ENCODE results near the gene SYNE2. TPM values are rescaled to one million over a fixed set of nuclear protein-coding genes. Genes with fewer than 3 reads are reported as not detected.

SYNE2 gene
- total RNA-seq, 1 donor from 2014 or later = 121 TPM

DNA sequence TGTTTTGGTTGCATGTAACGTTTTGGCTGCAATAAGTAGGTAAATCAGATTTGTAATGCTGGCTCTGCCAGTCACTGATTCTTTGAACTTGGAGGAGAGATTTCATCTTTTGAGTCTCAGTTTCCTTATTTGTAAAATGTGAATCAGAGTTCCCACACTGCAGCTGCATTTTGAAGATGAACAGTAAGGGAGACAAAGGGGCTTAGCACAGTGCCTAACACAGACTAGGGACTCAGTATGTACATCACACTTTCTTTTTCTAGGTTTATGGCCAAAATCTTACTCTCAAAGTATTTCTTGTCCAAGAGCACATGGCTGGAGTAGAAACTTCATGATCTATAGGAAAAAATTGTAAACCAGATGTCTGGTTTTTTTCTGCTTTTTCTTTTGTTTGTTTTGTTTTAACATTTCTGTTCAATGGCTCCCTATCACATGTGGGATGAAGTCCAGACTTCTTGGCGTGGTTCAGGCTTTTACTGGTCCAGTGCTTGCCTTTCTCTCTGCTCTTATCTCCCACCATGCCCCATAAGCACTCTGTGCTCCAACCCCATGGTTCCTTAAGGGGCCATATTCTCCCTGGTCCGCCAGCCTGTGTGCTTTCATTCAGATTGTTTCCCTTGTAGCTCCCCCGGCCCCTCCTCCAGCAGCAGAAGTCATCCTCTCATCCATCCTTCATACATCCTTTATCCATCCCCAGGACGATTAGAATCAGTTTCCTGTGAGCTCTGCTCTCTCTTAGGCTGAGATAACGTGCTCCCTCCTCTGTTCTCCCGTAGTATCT, 58.0 kb downstream of the SYNE2 start:
- Histone ChIP-seq H3K9me3 (no peaks in the 10 kb centered on the region), H3K4me3 (no peak overlapping the region), H3K27me3 (no peaks in the 10 kb centered on the region), H3K36me3 (no peaks in the 10 kb centered on the region), H3K27ac (no peak overlapping the region), H3K4me1 (peaks cover 12% of the 10 kb centered on the region)
- ATAC-seq (no peak), DNase-seq (no peak)
- intact Hi-C loops (cut with DNase I) = no loop called here
- TF ChIP-seq, protein P1, sequence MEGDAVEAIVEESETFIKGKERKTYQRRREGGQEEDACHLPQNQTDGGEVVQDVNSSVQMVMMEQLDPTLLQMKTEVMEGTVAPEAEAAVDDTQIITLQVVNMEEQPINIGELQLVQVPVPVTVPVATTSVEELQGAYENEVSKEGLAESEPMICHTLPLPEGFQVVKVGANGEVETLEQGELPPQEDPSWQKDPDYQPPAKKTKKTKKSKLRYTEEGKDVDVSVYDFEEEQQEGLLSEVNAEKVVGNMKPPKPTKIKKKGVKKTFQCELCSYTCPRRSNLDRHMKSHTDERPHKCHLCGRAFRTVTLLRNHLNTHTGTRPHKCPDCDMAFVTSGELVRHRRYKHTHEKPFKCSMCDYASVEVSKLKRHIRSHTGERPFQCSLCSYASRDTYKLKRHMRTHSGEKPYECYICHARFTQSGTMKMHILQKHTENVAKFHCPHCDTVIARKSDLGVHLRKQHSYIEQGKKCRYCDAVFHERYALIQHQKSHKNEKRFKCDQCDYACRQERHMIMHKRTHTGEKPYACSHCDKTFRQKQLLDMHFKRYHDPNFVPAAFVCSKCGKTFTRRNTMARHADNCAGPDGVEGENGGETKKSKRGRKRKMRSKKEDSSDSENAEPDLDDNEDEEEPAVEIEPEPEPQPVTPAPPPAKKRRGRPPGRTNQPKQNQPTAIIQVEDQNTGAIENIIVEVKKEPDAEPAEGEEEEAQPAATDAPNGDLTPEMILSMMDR (IDR thresholded peaks at IDR 0.05) = no peak

DNA sequence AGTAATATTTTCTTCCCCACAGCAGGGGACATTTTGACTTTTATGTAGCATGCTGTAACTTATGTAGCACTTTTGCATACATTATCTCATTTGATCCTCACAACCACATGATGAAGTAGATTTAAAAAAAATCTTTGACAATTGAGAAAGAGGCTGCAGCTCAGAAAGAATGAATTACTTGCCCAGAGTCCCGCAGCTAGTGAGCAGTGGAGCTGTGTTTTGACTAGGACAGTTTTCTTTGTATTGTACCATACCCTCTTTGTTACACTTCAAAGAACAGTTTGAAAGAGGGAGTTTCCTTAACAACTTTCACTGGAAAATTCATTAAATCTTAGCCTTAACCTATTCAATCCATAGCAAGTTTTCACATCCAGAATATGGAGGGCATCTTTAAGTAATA, 58.6 kb downstream of the SYNE2 start:
- peaks cover 12% of the 10 kb centered on the region for H3K4me1 ChIP-seq
- H3K9me3 ChIP-seq = no peaks in the 10 kb centered on the region
- ATAC-seq = no peak
- H3K27ac ChIP-seq = no peak overlapping the region
- no peaks in the 10 kb centered on the region for H3K36me3 ChIP-seq
- intact Hi-C loops (cut with DNase I) = no loop called here
- no peaks in the 10 kb centered on the region for H3K27me3 ChIP-seq
- TF ChIP-seq, protein P1 (IDR thresholded peaks at IDR 0.05) = no peak
- no peak overlapping the region for H3K4me3 ChIP-seq
- no peak for DNase-seq

DNA sequence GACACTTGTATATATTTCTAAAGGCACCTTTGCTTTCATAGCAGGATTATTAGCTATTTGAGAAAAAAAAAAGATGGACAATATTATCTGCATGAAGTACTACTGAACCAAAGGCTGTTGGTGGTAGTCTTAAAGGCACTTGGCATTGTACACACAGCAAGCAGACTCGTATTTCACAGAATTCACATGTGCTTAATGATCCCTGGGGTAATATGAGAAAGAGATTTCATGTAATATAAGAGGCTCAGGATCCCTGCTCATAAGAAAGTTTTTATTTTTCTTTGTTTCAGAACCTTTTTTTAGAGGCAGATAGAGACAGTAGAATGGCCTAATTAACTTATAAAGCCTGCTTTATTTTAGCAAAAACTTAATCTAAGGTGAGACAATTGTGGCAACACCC, 59.5 kb downstream of the SYNE2 start:
- H3K36me3 ChIP-seq = no peaks in the 10 kb centered on the region
- TF ChIP-seq, protein P1 (IDR thresholded peaks at IDR 0.05) = no peak
- peaks cover 12% of the 10 kb centered on the region for H3K4me1 ChIP-seq
- ATAC-seq (no peak), DNase-seq (no peak)
- H3K9me3 ChIP-seq = no peaks in the 10 kb centered on the region
- H3K4me3 ChIP-seq = no peak overlapping the region
- no peak overlapping the region for H3K27ac ChIP-seq
- intact Hi-C loops (cut with DNase I) = no loop called here
- no peaks in the 10 kb centered on the region for H3K27me3 ChIP-seq

DNA sequence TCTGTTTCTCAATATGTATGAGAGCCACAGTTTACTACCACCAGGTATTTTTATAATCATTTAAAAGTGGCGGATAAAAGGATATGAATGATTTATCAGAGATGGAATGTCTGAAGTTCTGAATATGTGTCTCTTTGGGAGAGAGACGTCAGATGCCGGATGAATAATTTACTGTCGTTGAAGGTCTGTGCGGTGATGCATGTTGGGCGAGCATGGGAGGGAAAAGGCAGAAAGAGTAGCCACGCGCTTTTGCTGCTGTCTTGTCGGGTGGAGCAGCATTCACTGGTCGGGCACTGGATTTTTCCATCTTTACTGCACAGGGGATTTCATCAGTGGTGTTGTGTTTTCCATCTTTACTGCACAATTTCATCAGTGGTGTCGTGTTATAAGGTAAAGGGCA, 65.6 kb downstream of the SYNE2 start:
- H3K27ac ChIP-seq = no peak overlapping the region
- H3K9me3 ChIP-seq = no peaks in the 10 kb centered on the region
- no peaks in the 10 kb centered on the region for H3K27me3 ChIP-seq
- no peak for ATAC-seq
- TF ChIP-seq, protein P1 (IDR thresholded peaks at IDR 0.05) = no peak
- no peak overlapping the region for H3K4me3 ChIP-seq
- peaks cover 3% of the 10 kb centered on the region for H3K4me1 ChIP-seq
- H3K36me3 ChIP-seq = no peaks in the 10 kb centered on the region
- intact Hi-C loops (cut with DNase I) = no loop called here
- no peak for DNase-seq

DNA sequence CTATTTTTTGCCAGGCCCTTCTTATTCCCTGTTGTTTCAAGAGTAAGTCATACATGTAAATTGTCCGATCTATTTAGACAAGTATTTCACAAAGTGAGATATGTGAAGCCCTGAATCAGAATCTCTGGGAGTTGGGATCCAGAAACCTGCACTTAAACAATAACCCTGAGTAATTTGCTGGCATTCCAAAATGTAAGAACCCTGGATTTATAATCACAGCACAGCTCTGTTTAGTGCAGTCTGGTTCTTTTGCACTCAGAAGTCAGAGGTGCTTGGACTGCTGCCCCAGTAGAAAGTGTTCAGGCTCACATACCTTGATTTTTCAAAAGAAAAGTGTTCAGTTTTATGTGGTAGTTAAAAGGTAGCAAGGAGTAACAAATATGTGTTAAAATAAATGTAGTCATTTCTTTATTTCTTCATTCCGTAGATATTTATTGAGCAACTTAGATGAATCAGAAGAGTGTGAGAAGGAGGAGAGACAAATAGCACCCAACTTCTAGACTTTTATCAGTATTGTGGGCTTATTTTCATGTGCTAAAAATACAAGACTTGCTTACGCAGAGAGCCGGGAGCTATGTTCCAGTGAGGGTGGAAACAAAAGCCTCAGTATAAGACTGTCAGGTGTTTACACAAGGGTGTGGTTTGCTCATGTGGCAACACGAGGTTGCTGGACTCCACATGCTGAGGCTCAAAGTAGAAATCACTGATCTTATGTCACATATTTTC, 70.1 kb downstream of the SYNE2 start:
- Histone ChIP-seq H3K4me3 (no peak overlapping the region), H3K4me1 (peaks cover 7% of the 10 kb centered on the region), H3K27me3 (no peaks in the 10 kb centered on the region), H3K27ac (peak overlapping the region; percentile 70), H3K9me3 (no peaks in the 10 kb centered on the region), H3K36me3 (no peaks in the 10 kb centered on the region)
- DNase-seq (no peak), ATAC-seq (peak; percentile 92)
- intact Hi-C loops (cut with DNase I) = no loop called here
- TF ChIP-seq, protein P1 (IDR thresholded peaks at IDR 0.05) = no peak

All from upper lobe of right lung (tissue), 1 donor.